IPS-15b (cell line): ENCODE results near the gene MAG.
"Not testable (repeated sequence)": the region's sequence is repeated elsewhere in the genome, so short reads cannot be mapped to it uniquely, and the experiment has no call there.

Experiments used
- H3K27me3 ChIP-seq: one replicate; pipeline ENCODE4 v1.6.1; 2013; ENCODE audit warnings: low read length; ENCODE audit not compliant: control insufficient read depth, insufficient read depth
- H3K36me3 ChIP-seq: one replicate; pipeline ENCODE4 v1.6.1; 2013; ENCODE audit warnings: low read length; ENCODE audit not compliant: control insufficient read depth, insufficient read depth
- H3K4me1 ChIP-seq: one replicate; pipeline ENCODE4 v1.6.1; 2013; ENCODE audit warnings: mild to moderate bottlenecking, low read length; ENCODE audit not compliant: control insufficient read depth, insufficient read depth
- H3K4me3 ChIP-seq: one replicate; pipeline ENCODE4 v1.5.1; 2013; ENCODE audit warnings: low read depth, low read length
- H3K9ac ChIP-seq: one replicate; pipeline ENCODE4 v1.6.1; 2013; ENCODE audit warnings: low read depth, mild to moderate bottlenecking, low read length
- H3K9me3 ChIP-seq: one replicate; pipeline ENCODE4 v1.6.1; 2013; ENCODE audit warnings: mild to moderate bottlenecking, low read length; ENCODE audit not compliant: control insufficient read depth, insufficient read depth

Gene MAG

DNA sequence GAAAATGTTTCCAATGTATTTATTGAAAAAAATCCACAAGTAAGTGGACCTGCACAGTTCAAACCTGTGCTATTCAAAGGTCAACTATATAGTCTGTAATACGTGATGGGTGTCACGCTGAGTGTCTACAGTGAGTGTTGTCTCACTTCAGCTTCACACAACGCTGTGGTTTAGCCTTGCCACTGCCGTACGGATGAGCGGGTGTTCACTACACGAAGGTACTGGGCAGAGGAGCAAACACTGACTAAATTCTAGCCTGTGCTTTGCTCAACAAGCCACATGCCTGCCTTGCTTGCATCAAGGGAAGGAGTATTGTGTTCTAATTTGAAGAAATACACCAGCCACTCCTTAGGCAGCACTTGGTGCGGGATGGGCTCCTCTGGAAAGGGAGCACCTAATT is 62.9 kb downstream of the MAG start:
- Histone ChIP-seq H3K36me3 (no peaks in the 10 kb centered on the region), H3K4me3 (no peak overlapping the region), H3K4me1 (no peaks in the 10 kb centered on the region), H3K27me3 (no peaks in the 10 kb centered on the region), H3K9ac (no peak overlapping the region), H3K9me3 (no peaks in the 10 kb centered on the region)

DNA sequence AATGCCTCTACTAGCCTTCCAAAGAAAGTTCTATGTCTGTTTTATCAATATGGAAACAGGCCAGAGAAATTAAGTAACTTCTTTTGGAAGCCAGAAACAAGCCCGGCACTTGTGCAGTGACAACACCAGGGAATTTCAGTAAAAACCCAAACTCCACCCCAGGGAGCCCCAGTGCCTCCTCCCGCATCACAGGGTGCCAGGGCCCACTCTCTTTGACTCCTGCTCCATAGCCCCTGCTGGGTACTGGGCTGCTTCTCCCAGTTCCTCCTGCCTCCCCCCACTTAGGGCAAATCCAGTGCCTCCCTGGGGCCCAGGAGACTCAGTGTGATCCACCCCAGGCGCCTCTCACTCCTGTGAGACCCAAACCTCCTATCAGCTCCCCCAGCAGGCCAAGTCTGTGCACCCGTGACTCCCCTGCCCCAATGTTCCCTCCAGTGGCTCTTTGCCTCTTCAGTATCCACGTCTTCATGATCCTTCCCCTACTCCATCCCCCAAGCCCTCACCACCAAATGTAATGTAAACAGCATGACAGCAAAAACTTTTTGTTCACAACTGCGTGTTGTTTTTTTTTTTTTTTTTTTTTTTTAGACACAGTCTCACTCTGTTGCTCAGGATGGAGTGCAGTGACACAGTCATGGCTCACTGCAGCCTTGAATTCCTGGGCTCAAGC is 64.0 kb downstream of the MAG start:
- H3K9ac ChIP-seq, result no peak overlapping the region
- H3K4me1 ChIP-seq, result no peaks in the 10 kb centered on the region

DNA sequence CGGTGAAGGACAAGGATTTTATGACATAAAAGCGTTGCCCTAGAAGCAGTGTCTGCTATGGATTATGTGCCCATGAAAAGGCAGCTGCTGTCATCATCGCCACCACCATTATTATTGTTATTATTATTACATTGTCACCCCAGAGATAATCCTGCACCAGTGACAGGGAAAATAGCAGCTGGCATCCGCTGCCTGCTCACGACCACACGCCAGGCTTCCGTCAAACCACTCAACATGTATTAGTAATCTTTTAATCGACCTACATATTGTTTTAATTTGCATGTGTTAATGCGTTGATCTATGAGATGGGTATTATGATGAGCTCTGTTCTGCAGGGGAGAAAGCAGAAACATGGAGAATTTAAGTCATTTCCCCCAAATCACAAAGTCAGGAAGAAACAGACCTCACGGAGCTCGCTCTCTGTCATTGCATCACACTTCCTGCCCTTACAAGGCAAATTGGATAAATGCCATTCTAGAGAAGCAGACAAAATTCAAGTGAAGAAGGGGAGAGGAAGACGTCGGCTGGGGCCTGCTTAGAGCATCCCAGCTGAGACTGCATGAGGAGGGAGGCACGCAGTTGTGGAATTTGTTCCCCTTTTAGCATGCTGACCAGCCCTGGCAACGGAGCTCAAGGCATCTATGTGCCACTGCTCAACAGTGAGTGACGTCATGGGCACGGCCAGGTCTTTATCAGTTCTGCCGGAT is 66.1 kb downstream of the MAG start, which contains the start of gene FFAR3:
Gene FFAR3 (plus strand): TSS at position 594 of the 707 bp plus-strand sequence. CDS start 431 bp downstream, outside the sequence.
- no peaks in the 10 kb centered on the region for H3K9me3 ChIP-seq
- no peak within 1 kb of the TSS for H3K4me3 ChIP-seq
- no peaks in the 10 kb centered on the region for H3K4me1 ChIP-seq
- no peaks in the 10 kb centered on the region for H3K27me3 ChIP-seq
- no peak within 1 kb of the TSS for H3K9ac ChIP-seq
- H3K36me3 ChIP-seq, result no peaks in the 10 kb centered on the region

More for the DNA sequence above, 64.0 kb downstream of the MAG start:
- H3K36me3 ChIP-seq, result no peaks in the 10 kb centered on the region
- no peaks in the 10 kb centered on the region for H3K9me3 ChIP-seq
- H3K4me3 ChIP-seq, result no peak overlapping the region
- H3K27me3 ChIP-seq, result no peaks in the 10 kb centered on the region

GRCh38 chr19:35358834-35359233 is 66.9 kb downstream of the MAG start:
- not testable (repeated sequence) for H3K4me1 ChIP-seq, H3K36me3 ChIP-seq, H3K9me3 ChIP-seq, H3K27me3 ChIP-seq, H3K9ac ChIP-seq, H3K4me3 ChIP-seq

- not testable (repeated sequence) for H3K4me3 ChIP-seq, H3K9me3 ChIP-seq, H3K9ac ChIP-seq, H3K4me1 ChIP-seq, H3K36me3 ChIP-seq, H3K27me3 ChIP-seq
Measured at GRCh38 chr19:35359395-35359794, 67.4 kb downstream of the MAG start.

DNA sequence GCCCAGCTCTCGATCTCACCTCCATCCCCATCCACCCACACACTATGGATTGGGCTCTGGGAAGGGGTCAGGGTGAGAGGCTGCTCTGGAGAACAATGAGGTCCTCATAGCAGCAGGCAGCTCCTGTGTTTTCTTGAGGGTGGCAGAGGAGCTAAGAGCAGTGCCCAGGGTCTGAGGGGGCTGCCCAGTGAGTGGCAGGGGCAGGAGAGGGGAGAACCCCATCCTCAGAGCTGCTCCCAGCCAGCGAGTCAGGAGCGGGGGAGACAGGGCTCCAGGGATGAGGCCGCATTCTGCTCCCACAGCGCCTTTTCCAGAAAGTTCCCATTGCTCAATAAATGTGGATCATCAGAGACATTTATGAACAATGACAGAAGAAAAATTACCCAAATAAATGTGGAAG is 68.1 kb downstream of the MAG start:
- not testable (repeated sequence) for H3K9ac ChIP-seq, H3K4me1 ChIP-seq, H3K36me3 ChIP-seq, H3K9me3 ChIP-seq, H3K27me3 ChIP-seq, H3K4me3 ChIP-seq

GRCh38 chr19:35360880-35361420 is 69.0 kb downstream of the MAG start:
- no peaks in the 10 kb centered on the region for H3K36me3 ChIP-seq

DNA sequence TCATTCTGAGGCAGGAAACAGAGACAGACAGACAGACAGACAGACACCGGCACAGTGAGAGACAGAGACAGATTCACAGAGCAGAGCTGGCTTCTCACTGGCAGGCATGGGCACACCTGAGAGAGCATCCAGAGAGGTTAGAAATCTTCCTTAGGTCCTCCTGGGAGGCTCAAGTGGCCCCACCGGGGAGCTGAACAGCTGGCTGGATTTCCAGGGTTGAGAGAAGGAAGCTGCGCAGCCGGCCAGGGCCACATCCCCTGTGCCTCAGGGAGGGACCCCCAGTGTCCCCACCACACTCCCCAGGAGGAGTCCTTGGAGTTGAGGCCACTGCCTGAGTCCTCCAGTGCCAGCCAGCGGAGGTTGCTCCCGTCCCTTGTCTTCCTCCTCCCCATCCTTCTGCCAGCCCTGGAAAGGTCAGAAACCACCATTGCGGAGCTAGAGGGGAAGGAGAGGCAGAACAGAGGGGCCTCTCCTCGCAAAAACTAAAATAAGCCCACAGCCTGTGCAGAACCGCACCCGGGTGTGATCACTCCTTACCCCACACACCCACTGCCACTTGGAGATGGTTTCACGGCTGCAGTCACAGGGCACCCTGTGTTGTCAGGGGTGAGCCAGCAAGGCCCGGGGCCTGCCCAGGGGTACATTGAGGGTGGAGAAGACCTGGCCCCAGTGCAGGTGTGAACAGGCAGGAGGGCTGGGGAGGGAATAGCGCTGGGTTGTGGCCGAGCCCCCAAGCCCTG is 70.5 kb downstream of the MAG start:
- Histone ChIP-seq H3K4me3 (no peak overlapping the region), H3K9me3 (no peaks in the 10 kb centered on the region), H3K36me3 (no peaks in the 10 kb centered on the region), H3K27me3 (no peaks in the 10 kb centered on the region), H3K9ac (no peak overlapping the region), H3K4me1 (no peaks in the 10 kb centered on the region)

More at GRCh38 chr19:35360880-35361420, 69.0 kb downstream of the MAG start:
- no peaks in the 10 kb centered on the region for H3K27me3 ChIP-seq
- no peak overlapping the region for H3K9ac ChIP-seq
- no peaks in the 10 kb centered on the region for H3K9me3 ChIP-seq
- no peaks in the 10 kb centered on the region for H3K4me1 ChIP-seq
- H3K4me3 ChIP-seq, result no peak overlapping the region

DNA sequence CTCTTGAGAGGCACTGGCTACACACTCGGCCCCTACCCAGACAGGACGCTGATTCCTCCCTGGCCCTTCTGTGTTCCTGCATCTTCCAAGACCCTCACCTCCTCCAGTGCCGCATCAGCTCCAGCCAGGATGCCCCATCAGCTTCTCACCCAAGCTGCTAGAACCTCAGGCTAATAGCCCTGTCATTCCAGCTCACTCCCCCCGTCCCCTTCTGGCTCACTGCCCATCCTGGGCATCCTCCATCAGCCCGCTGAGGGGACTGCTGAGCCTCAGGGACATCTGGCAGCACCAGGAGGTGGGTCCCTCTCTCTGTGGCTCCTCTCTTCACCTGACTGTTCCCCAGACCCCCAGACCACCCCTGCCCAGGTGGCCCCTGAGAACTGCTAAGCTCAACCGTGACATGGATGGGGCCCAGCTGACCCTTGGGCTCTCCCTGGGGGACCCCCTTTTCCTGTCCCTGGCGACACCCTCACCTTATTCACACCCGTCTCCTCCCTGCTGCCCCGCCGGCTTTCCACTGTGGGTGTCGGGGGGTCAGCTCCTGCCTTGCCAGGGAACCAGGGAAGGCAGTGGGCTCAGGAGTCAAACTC is 71.1 kb downstream of the MAG start:
- H3K4me1 ChIP-seq, result no peaks in the 10 kb centered on the region
- H3K27me3 ChIP-seq, result no peaks in the 10 kb centered on the region
- H3K9ac ChIP-seq, result no peak overlapping the region
- H3K4me3 ChIP-seq, result no peak overlapping the region
- H3K36me3 ChIP-seq, result no peaks in the 10 kb centered on the region
- no peaks in the 10 kb centered on the region for H3K9me3 ChIP-seq
